Calu3 (cell line): ENCODE results near the gene SH3PXD2A. TPM values are rescaled to one million over a fixed set of nuclear protein-coding genes. Genes with fewer than 3 reads are reported as not detected.

Source experiments
- BruUV-seq: library from RNA; stranded (reverse); fragments of 400-500 nt; replicated peaks from 2 replicates; lab custom pipeline; 2021; lab: Mats Ljungman, UMichigan
- CTCF ChIA-PET: fragments of 300-600 bp; sonication (Branson Sonifier 250); formaldehyde crosslinking; loops from one replicate; lab custom pipeline; 2022; ENCODE audit warnings: antibody characterized with exemption; lab: Charles Lee
- DNase-seq: peaks from one replicate; pipeline ENCODE4 v3.0.0; 2022
- H3K27ac Mint-ChIP-seq: one replicate; pipeline ENCODE4 v1.8.0; 2022; ENCODE audit warnings: mixed read lengths; ENCODE audit not compliant: unreplicated experiment
- H3K27me3 Mint-ChIP-seq: one replicate; pipeline ENCODE4 v1.8.0; 2022; ENCODE audit warnings: mixed read lengths; ENCODE audit not compliant: unreplicated experiment
- H3K36me3 Mint-ChIP-seq: one replicate; pipeline ENCODE4 v1.8.0; 2022; ENCODE audit warnings: mild to moderate bottlenecking, moderate library complexity, mixed read lengths; ENCODE audit not compliant: insufficient read depth, unreplicated experiment
- H3K4me1 Mint-ChIP-seq: one replicate; pipeline ENCODE4 v1.8.0; 2022; ENCODE audit warnings: mild to moderate bottlenecking, low read depth, mixed read lengths; ENCODE audit not compliant: unreplicated experiment
- H3K4me3 Mint-ChIP-seq: one replicate; pipeline ENCODE4 v1.8.0; 2022; ENCODE audit warnings: mild to moderate bottlenecking, low read depth, moderate library complexity, mixed read lengths; ENCODE audit not compliant: unreplicated experiment
- H3K9me3 Mint-ChIP-seq: one replicate; pipeline ENCODE4 v1.8.0; 2022; ENCODE audit warnings: low read depth, mixed read lengths; ENCODE audit not compliant: unreplicated experiment
- CTCF ChIP-seq: fragments of 200-600 bp; IDR thresholded peaks from one replicate; pipeline ENCODE4 v1.8.0; 2022; ENCODE audit warnings: antibody characterized with exemption; ENCODE audit not compliant: unreplicated experiment
- intact Hi-C: fragments of 100-400 bp; cut with micrococcal nuclease; formaldehyde crosslinking; loops from one replicate; pipeline ENCODE4 v1.10.0; 2022; ENCODE audit not compliant: unreplicated experiment
- total RNA-seq: library from RNA; stranded (reverse); gene quantifications from 2 replicates; pipeline ENCODE4 v1.2.3, GENCODE V29; 2022

SH3PXD2A gene
- total RNA-seq, 1 experiment from 2014 or later: 7.5 TPM

- BruUV-seq: no TSS peak
- intact Hi-C loops: no loop called here
- TF ChIP-seq CTCF: no peak
- no peak overlapping the region for H3K4me3 Mint-ChIP-seq
- no peak overlapping the region for H3K27ac Mint-ChIP-seq
- H3K36me3 Mint-ChIP-seq: no peaks in the 10 kb centered on the region
- H3K27me3 Mint-ChIP-seq: peaks cover 18% of the 10 kb centered on the region
- peaks cover 2% of the 10 kb centered on the region for H3K4me1 Mint-ChIP-seq
- CTCF ChIA-PET: no interaction called here
- H3K9me3 Mint-ChIP-seq: no peaks in the 10 kb centered on the region
- no peak for DNase-seq
Observed at GRCh38 chr10:103722632-103723031, 132.7 kb downstream of the SH3PXD2A start.

- H3K9me3 Mint-ChIP-seq: no peaks in the 10 kb centered on the region
- intact Hi-C loops: no loop called here
- CTCF ChIA-PET: no interaction called here
- no peak overlapping the region for H3K4me3 Mint-ChIP-seq
- peaks cover 18% of the 10 kb centered on the region for H3K27me3 Mint-ChIP-seq
- no peak overlapping the region for H3K27ac Mint-ChIP-seq
- no TSS peak for BruUV-seq
- H3K36me3 Mint-ChIP-seq: peaks cover 5% of the 10 kb centered on the region
- DNase-seq: no peak
- TF ChIP-seq CTCF: no peak
- peaks cover 18% of the 10 kb centered on the region for H3K4me1 Mint-ChIP-seq
Observed at GRCh38 chr10:103720964-103721335, 134.4 kb downstream of the SH3PXD2A start.

GRCh38 chr10:103720328-103720963 is 134.9 kb downstream of the SH3PXD2A start:
- intact Hi-C loops: no loop called here
- Mint-ChIP-seq H3K36me3 (peaks cover 5% of the 10 kb centered on the region), H3K27me3 (peaks cover 16% of the 10 kb centered on the region), H3K27ac (no peak overlapping the region), H3K4me3 (no peak overlapping the region), H3K4me1 (peaks cover 24% of the 10 kb centered on the region), H3K9me3 (no peaks in the 10 kb centered on the region)
- BruUV-seq: no TSS peak
- DNase-seq: no peak
- CTCF ChIA-PET: no interaction called here
- TF ChIP-seq CTCF: no peak

GRCh38 chr10:103719036-103719435 is 136.3 kb downstream of the SH3PXD2A start:
- TF ChIP-seq CTCF: no peak
- Mint-ChIP-seq H3K27ac (no peak overlapping the region), H3K27me3 (peaks cover 2% of the 10 kb centered on the region), H3K4me3 (no peak overlapping the region), H3K9me3 (no peaks in the 10 kb centered on the region), H3K4me1 (peaks cover 25% of the 10 kb centered on the region), H3K36me3 (peaks cover 5% of the 10 kb centered on the region)
- no peak for DNase-seq
- CTCF ChIA-PET: interaction anchor here (0.6 kb wide), 1 partner anchor 431 kb away, joined by 4 read pairs; no protein-coding TSS in a partner anchor
- intact Hi-C loops: no loop called here
- no TSS peak for BruUV-seq
